GM12878 (cell line): ENCODE data around the gene NEK1. TPM values are rescaled to one million over a fixed set of nuclear protein-coding genes. Genes with fewer than 3 reads are reported as not detected.

ENCODE experiments used
- ATAC-seq: fragments of 200-7000 bp; cut with Tn5 transposase; 3 replicates; pipeline ENCODE4 v1.9.1; 2020; ENCODE audit warnings: mild to moderate bottlenecking, moderate library complexity
- BruUV-seq: library from RNA; stranded (reverse); fragments of 400-500 nt; replicated peaks from 2 replicates; lab custom pipeline; 2021; lab: Mats Ljungman, UMichigan
- CTCF ChIA-PET: fragments of 300-600 bp; sonication (Branson Sonifier 250); formaldehyde crosslinking; extraction: SDS; loops from one replicate; lab custom pipeline; 2021; ENCODE audit warnings: inconsistent platforms; lab: Yijun Ruan, JAX
- POLR2A ChIA-PET: fragments of 350-600 bp; formaldehyde crosslinking; extraction: SDS; loops from one replicate; lab custom pipeline; 2021; ENCODE audit warnings: inconsistent platforms; lab: Charles Lee
- RAD21 ChIA-PET: fragments of 300-600 bp; sonication (Branson Sonifier 250); formaldehyde crosslinking; loops from one replicate; lab custom pipeline; 2023; ENCODE audit warnings: antibody characterized with exemption; ENCODE audit not compliant: unreplicated experiment; lab: Charles Lee
- SMC1A ChIA-PET: fragments of 300-600 bp; sonication (Branson Sonifier 250); formaldehyde crosslinking; loops from one replicate; lab custom pipeline; 2023; ENCODE audit not compliant: unreplicated experiment, uncharacterized antibody; lab: Charles Lee
- DNase-seq: peaks from one replicate; pipeline ENCODE4 v3.0.0-alpha.2; 2011; ENCODE audit warnings: low read depth, low spot score
- FAIRE-seq: peaks from 3 replicates; lab custom pipeline; 2011; peaks lifted over from hg19 to GRCh38; lab: Jason Lieb, UNC
- H2AFZ ChIP-seq: 2 replicates; pipeline ENCODE4 v1.6.0; 2011; ENCODE audit warnings: low read depth, low read length, control low read depth; ENCODE audit not compliant: control insufficient read depth
- H3K27ac ChIP-seq: 2 replicates; pipeline ENCODE4 v1.5.1; 2011; ENCODE audit warnings: control low read depth; ENCODE audit not compliant: control insufficient read depth, insufficient read depth
- H3K27me3 ChIP-seq, 2 experiments: replicated peaks in 1 of 2; 2 replicates each; pipeline versions ENCODE4 v1.6.0 to v1.6.1; 2011; ENCODE audit warnings: low read length in 1 of 2; ENCODE audit not compliant: control insufficient read depth in 2 of 2, insufficient read depth in 2 of 2
- H3K36me3 ChIP-seq, 2 experiments: 2 replicates each; pipeline ENCODE4 v1.5.1; 2011; ENCODE audit warnings: low read length in 1 of 2; ENCODE audit not compliant: control insufficient read depth in 2 of 2, insufficient read depth in 2 of 2
- H3K4me1 ChIP-seq: 2 replicates; pipeline ENCODE4 v1.6.1; 2011; ENCODE audit warnings: mild to moderate bottlenecking, low read length, moderate library complexity, mixed read lengths; ENCODE audit not compliant: control insufficient read depth, insufficient read depth
- H3K4me2 ChIP-seq: 2 replicates; pipeline ENCODE4 v1.6.0; 2011; ENCODE audit warnings: control low read depth; ENCODE audit not compliant: control insufficient read depth, insufficient read depth
- H3K4me3 ChIP-seq: fragments of 200-600 bp; sonication (generic); 2 replicates; pipeline ENCODE4 v1.5.1; 2016
- H3K79me2 ChIP-seq: 2 replicates; pipeline ENCODE4 v1.6.0; 2011; ENCODE audit warnings: low read length; ENCODE audit not compliant: control insufficient read depth, insufficient read depth
- H3K9ac ChIP-seq: 2 replicates; pipeline ENCODE4 v1.8.0; 2011; ENCODE audit warnings: low read length, control low read depth, mixed read lengths; ENCODE audit not compliant: control insufficient read depth, insufficient read depth
- H3K9me3 ChIP-seq: replicated peaks from 3 replicates; pipeline ENCODE4 v1.5.1; 2011; ENCODE audit warnings: mild to moderate bottlenecking, low read length; ENCODE audit not compliant: control insufficient read depth, insufficient read depth
- H4K20me1 ChIP-seq: 2 replicates; pipeline ENCODE4 v1.6.0; 2011; ENCODE audit not compliant: control insufficient read depth, insufficient read depth
- CTCF ChIP-seq, 3 experiments: IDR thresholded peaks in 2 of 3; conservative IDR thresholded peaks in 1 of 3; 2 replicates each; pipeline ENCODE4 v1.5.1; 2011; ENCODE audit warnings: low read depth in 3 of 3, low read length in 3 of 3, mild to moderate bottlenecking in 3 of 3, control low read depth in 2 of 3, moderate library complexity in 2 of 3, inconsistent platforms in 1 of 3, mixed read lengths in 1 of 3; ENCODE audit not compliant: control insufficient read depth in 2 of 3, insufficient read depth in 1 of 3; ENCODE audit errors: extremely low read depth in 1 of 3
- JUND ChIP-seq: IDR thresholded peaks from 2 replicates; pipeline ENCODE4 v1.6.1; 2012; ENCODE audit warnings: low read depth, mild to moderate bottlenecking, low read length, improper control_type of control experiment, moderate library complexity
- NFYA ChIP-seq: IDR thresholded peaks from 2 replicates; pipeline ENCODE4 v1.6.1; 2011; ENCODE audit warnings: low read depth, mild to moderate bottlenecking, low read length, improper control_type of control experiment, borderline replicate concordance
- PKNOX1 ChIP-seq: fragments of 450-650 bp; IDR thresholded peaks from 2 replicates; pipeline ENCODE4 v1.6.1; 2016; ENCODE audit warnings: mild to moderate bottlenecking
- POU2F2 ChIP-seq: IDR thresholded peaks from 3 replicates; pipeline ENCODE4 v1.6.1; 2011; ENCODE audit warnings: low read depth, mild to moderate bottlenecking, low read length, borderline replicate concordance
- RAD21 ChIP-seq: IDR thresholded peaks from 2 replicates; pipeline ENCODE4 v1.6.1; 2011; ENCODE audit warnings: mild to moderate bottlenecking, low read depth, low read length, moderate library complexity; ENCODE audit not compliant: insufficient read depth
- SMC3 ChIP-seq: IDR thresholded peaks from 2 replicates; pipeline ENCODE4 v1.6.1; 2011; ENCODE audit warnings: low read length, improper control_type of control experiment, borderline replicate concordance
- SP1 ChIP-seq: IDR thresholded peaks from one replicate; pipeline ENCODE4 v1.6.1; 2011; ENCODE audit warnings: low read depth, low read length
- TARDBP ChIP-seq: IDR thresholded peaks from 2 replicates; pipeline ENCODE4 v1.6.1; 2016; ENCODE audit warnings: borderline replicate concordance
- ZNF384 ChIP-seq: IDR thresholded peaks from 2 replicates; pipeline ENCODE4 v1.6.1; 2012; ENCODE audit warnings: low read depth, mild to moderate bottlenecking, low read length, improper control_type of control experiment, borderline replicate concordance
- WGBS: methylation state at CpG from one replicate; pipeline ENCODE4 v1.1.6; 2016; ENCODE audit warnings: low lambda C conversion rate; ENCODE audit not compliant: insufficient replicate concordance, insufficient coverage; ENCODE audit errors: missing lambda C conversion rate; 5-methylcytosine and 5-hydroxymethylcytosine counted together
- in situ Hi-C: fragments of 300-500 bp; cut with MboI; formaldehyde crosslinking; loops from 9 replicates; pipeline ENCODE4 v1.14.3; 2018; ENCODE audit warnings: mixed read lengths
- intact Hi-C: fragments of 100-400 bp; cut with micrococcal nuclease; formaldehyde crosslinking; loops from one replicate; pipeline ENCODE4 v1.14.2; 2022; ENCODE audit not compliant: unreplicated experiment
- polyA plus RNA-seq, 11 experiments: library from polyadenylated mRNA; depleted of rRNA in 4 of 11; unstranded in 6 of 11; stranded (reverse) in 5 of 11; fragments of >200 nt; fragmentation: Nextera tagmentation in 4 of 11; fragmentation: Illumina TruSeq in 1 of 11; extraction: Ambion mirVana in 4 of 11; extraction: Trizol in 1 of 11; gene quantifications; 1 replicate in 1 of 11; 2 replicates in 10 of 11; pipeline versions ENCODE4 v1.2.1 to v1.2.3, GENCODE V29; 2011 to 2016; ENCODE audit warnings: inconsistent platforms in 2 of 11, missing spikeins in 2 of 11, low read depth in 1 of 11
- total RNA-seq, 4 experiments: library from RNA; depleted of rRNA in 3 of 4; stranded (reverse); fragments of >200 nt in 3 of 4; fragmentation: Illumina TruSeq in 1 of 4; extraction: Trizol in 1 of 4; gene quantifications; 2 replicates each; pipeline versions ENCODE4 v1.2.1 to v1.2.3, GENCODE V29; 2013 to 2021

NEK1 gene
- total and polyA plus RNA-seq, 10 of the 15 experiments (the other 5 are each of a cell fraction or from before 2014, with no cell fraction given) = 4.9 to 16.1 (median 7.5) TPM

GRCh38 chr4:169567916-169568315, 44.5 kb downstream of the NEK1 start:
- ChIA-PET SMC1A (interaction anchor here (3.6 kb wide), 1 partner anchor 645 kb away, joined by 30 read pairs; no protein-coding TSS in a partner anchor), RAD21 (no interaction called here), POLR2A (no interaction called here), CTCF (interaction anchor here (2.2 to 6.0 kb wide), 3 partner anchors 12 to 645 kb away, joined by 5 to 59 read pairs (median 14); partner anchors contain the start of gene NEK1)
- Histone ChIP-seq H3K27ac (no peak overlapping the region), H3K9ac (no peak overlapping the region), H3K36me3 (no peaks in the 10 kb centered on the region), H3K9me3 (no peaks in the 10 kb centered on the region), H3K79me2 (no peaks in the 10 kb centered on the region), H3K27me3 (no peaks in the 10 kb centered on the region), H2AFZ (no peak overlapping the region), H3K4me2 (no peak overlapping the region), H3K4me1 (no peaks in the 10 kb centered on the region), H4K20me1 (no peaks in the 10 kb centered on the region), H3K4me3 (no peak overlapping the region)
- FAIRE-seq = no peak
- intact Hi-C loops = loop anchor here (5.0 kb wide), 2 partner anchors 81 to 546 kb away; no protein-coding TSS in a partner anchor
- no peak for TF ChIP-seq SP1
- no peak for TF ChIP-seq TARDBP
- no peak for TF ChIP-seq POU2F2
- ATAC-seq = no peak
- no TSS peak for BruUV-seq
- in situ Hi-C loops = loop anchor here (5.0 kb wide), 1 partner anchor 646 kb away; no protein-coding TSS in a partner anchor
- DNase-seq = no peak
- WGBS = 98% methylated on average over 4 of the region's 4 CpGs

- SMC1A ChIA-PET = interaction anchor here (0.6 to 3.6 kb wide), 12 partner anchors 10 to 643 kb away, joined by 3 to 30 read pairs (median 3); no protein-coding TSS in a partner anchor
- Histone ChIP-seq H3K79me2 (no peaks in the 10 kb centered on the region), H3K27me3 (no peaks in the 10 kb centered on the region), H4K20me1 (no peaks in the 10 kb centered on the region), H3K4me1 (no peaks in the 10 kb centered on the region), H3K4me2 (no peak overlapping the region), H3K9me3 (no peaks in the 10 kb centered on the region), H2AFZ (no peak overlapping the region), H3K36me3 (no peaks in the 10 kb centered on the region), H3K4me3 (no peak overlapping the region), H3K27ac (no peak overlapping the region), H3K9ac (no peak overlapping the region)
- DNase-seq (no peak), ATAC-seq (peak; percentile 92), FAIRE-seq (peak; percentile 89)
- CTCF ChIA-PET = interaction anchor here (0.6 to 6.0 kb wide), 39 partner anchors 9 to 1038 kb away, joined by 3 to 59 read pairs (median 3); partner anchors contain the start of genes CBR4 and NEK1
- 50% methylated on average over 2 of the region's 2 CpGs for WGBS
- POLR2A ChIA-PET = interaction anchor here (1.0 kb wide), 1 partner anchor 421 kb away, joined by 3 read pairs; no protein-coding TSS in a partner anchor
- in situ Hi-C loops = loop anchor here (5.0 kb wide), 1 partner anchor 644 kb away; no protein-coding TSS in a partner anchor
- TF ChIP-seq RAD21 (peak; percentile 73), SMC3 (peak; percentile 55; the same call in 1 of the 2 replicates), ZNF384 (peak; percentile 80), NFYA (no peak), TARDBP (no peak), CTCF (IDR thresholded peaks at IDR 0.05 in 2 of 3, conservative IDR thresholded peaks at IDR 0.05 in 1 of 3; ENCODE audit: control insufficient read depth in 2 of 3, extremely low read depth in 1 of 3, insufficient read depth in 1 of 3, low read depth in 3 of 3, low read length in 3 of 3) (peak; percentile 47 to 69 (median 61); a peak in 5 of 6 replicates), PKNOX1 (no peak), JUND (no peak)
- no TSS peak for BruUV-seq
- RAD21 ChIA-PET = interaction anchor here (0.8 to 1.4 kb wide), 13 partner anchors 11 to 858 kb away, joined by 3 to 7 read pairs (median 3); partner anchors contain the start of gene CBR4
- intact Hi-C loops = loop anchor here (1.0 to 5.0 kb wide), 3 partner anchors 79 to 643 kb away; no protein-coding TSS in a partner anchor
These were observed 46.2 kb downstream of the NEK1 start for GRCh38 chr4:169566021-169566818.
